Ishikawa (cell line): ENCODE data around the gene RPL36.

Experiments
- CEBPB ChIP-seq: IDR thresholded peaks from 2 replicates; pipeline ENCODE4 v1.6.1; 2012
- CREB1 ChIP-seq: IDR thresholded peaks from 2 replicates; pipeline ENCODE4 v1.6.1; 2012; ENCODE audit warnings: low read depth
- EGR1 ChIP-seq: IDR thresholded peaks from 2 replicates; pipeline ENCODE4 v1.6.1; 2012
- EP300 ChIP-seq: IDR thresholded peaks from 2 replicates; pipeline ENCODE4 v1.6.1; 2012; ENCODE audit warnings: borderline replicate concordance
- FOXM1 ChIP-seq: IDR thresholded peaks from 2 replicates; pipeline ENCODE4 v1.6.1; 2012; ENCODE audit warnings: low read depth, borderline replicate concordance
- MAX ChIP-seq: IDR thresholded peaks from 2 replicates; pipeline ENCODE4 v1.6.1; 2012
- NFIC ChIP-seq: IDR thresholded peaks from 2 replicates; pipeline ENCODE4 v1.6.1; 2012
- RAD21 ChIP-seq: IDR thresholded peaks from 2 replicates; pipeline ENCODE4 v1.6.1; 2012; ENCODE audit warnings: low read depth
- TAF1 ChIP-seq: IDR thresholded peaks from 2 replicates; pipeline ENCODE4 v1.6.1; 2012; ENCODE audit warnings: low read depth, mild to moderate bottlenecking
- TCF12 ChIP-seq: IDR thresholded peaks from 2 replicates; pipeline ENCODE4 v1.6.1; 2012; ENCODE audit warnings: low read depth
- TEAD4 ChIP-seq: IDR thresholded peaks from 2 replicates; pipeline ENCODE4 v1.6.1; 2012
- USF1 ChIP-seq: IDR thresholded peaks from 2 replicates; pipeline ENCODE4 v1.6.1; 2012
- YY1 ChIP-seq: IDR thresholded peaks from 2 replicates; pipeline ENCODE4 v1.6.1; 2012; ENCODE audit warnings: low read depth
- ZBTB7A ChIP-seq: IDR thresholded peaks from 2 replicates; pipeline ENCODE4 v1.6.1; 2012; ENCODE audit warnings: low read depth
- TF ChIP-seq, protein P1 (sequence below): IDR thresholded peaks from 2 replicates; pipeline ENCODE4 v1.6.1; 2012; ENCODE audit warnings: low read depth, mild to moderate bottlenecking

Gene RPL36

GRCh38 chr19:5644037-5644436 is 46.1 kb upstream of the RPL36 start:
- TF ChIP-seq NFIC (no peak), RAD21 (no peak), FOXM1 (no peak), EGR1 (no peak), TAF1 (no peak), CEBPB (no peak), EP300 (no peak), TEAD4 (no peak), MAX (no peak), USF1 (no peak), TCF12 (no peak), ZBTB7A (no peak), YY1 (no peak), CREB1 (no peak)
- TF ChIP-seq, protein P1, sequence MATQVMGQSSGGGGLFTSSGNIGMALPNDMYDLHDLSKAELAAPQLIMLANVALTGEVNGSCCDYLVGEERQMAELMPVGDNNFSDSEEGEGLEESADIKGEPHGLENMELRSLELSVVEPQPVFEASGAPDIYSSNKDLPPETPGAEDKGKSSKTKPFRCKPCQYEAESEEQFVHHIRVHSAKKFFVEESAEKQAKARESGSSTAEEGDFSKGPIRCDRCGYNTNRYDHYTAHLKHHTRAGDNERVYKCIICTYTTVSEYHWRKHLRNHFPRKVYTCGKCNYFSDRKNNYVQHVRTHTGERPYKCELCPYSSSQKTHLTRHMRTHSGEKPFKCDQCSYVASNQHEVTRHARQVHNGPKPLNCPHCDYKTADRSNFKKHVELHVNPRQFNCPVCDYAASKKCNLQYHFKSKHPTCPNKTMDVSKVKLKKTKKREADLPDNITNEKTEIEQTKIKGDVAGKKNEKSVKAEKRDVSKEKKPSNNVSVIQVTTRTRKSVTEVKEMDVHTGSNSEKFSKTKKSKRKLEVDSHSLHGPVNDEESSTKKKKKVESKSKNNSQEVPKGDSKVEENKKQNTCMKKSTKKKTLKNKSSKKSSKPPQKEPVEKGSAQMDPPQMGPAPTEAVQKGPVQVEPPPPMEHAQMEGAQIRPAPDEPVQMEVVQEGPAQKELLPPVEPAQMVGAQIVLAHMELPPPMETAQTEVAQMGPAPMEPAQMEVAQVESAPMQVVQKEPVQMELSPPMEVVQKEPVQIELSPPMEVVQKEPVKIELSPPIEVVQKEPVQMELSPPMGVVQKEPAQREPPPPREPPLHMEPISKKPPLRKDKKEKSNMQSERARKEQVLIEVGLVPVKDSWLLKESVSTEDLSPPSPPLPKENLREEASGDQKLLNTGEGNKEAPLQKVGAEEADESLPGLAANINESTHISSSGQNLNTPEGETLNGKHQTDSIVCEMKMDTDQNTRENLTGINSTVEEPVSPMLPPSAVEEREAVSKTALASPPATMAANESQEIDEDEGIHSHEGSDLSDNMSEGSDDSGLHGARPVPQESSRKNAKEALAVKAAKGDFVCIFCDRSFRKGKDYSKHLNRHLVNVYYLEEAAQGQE = no peak

DNA sequence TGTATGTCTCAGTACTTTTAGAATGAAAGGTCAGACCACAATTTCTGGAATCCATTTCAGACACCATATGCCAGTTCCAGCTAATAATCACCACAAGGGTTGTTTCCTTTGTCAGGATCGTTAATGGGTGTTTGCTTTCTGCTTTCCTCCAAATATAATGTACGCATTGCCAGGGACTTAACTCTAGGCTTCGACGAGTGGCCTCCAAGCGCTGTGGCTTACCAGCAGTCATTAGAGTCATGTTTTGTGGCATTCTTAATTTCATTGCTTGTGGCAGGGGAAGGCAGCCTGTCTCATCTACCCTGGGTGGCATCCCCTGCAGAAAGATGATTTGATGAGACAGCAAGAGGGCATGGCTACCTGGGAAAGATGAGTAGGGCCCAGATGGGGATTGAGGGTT is 44.7 kb upstream of the RPL36 start:
- TF ChIP-seq CREB1 (no peak), EP300 (no peak), MAX (no peak), TCF12 (no peak), TEAD4 (no peak), CEBPB (no peak), YY1 (no peak), NFIC (no peak), TAF1 (no peak), FOXM1 (no peak), EGR1 (no peak), ZBTB7A (no peak), USF1 (no peak), RAD21 (no peak)
- TF ChIP-seq, protein P1 = no peak

GRCh38 chr19:5646703-5647102 is 43.4 kb upstream of the RPL36 start:
- no peak for TF ChIP-seq RAD21
- no peak for TF ChIP-seq TCF12
- no peak for TF ChIP-seq USF1
- no peak for TF ChIP-seq FOXM1
- no peak for TF ChIP-seq CEBPB
- no peak for TF ChIP-seq EP300
- no peak for TF ChIP-seq EGR1
- TF ChIP-seq, protein P1 = no peak
- TF ChIP-seq CREB1 = no peak
- TF ChIP-seq TEAD4 = no peak
- no peak for TF ChIP-seq YY1
- TF ChIP-seq ZBTB7A = no peak
- no peak for TF ChIP-seq TAF1
- TF ChIP-seq MAX = no peak

DNA sequence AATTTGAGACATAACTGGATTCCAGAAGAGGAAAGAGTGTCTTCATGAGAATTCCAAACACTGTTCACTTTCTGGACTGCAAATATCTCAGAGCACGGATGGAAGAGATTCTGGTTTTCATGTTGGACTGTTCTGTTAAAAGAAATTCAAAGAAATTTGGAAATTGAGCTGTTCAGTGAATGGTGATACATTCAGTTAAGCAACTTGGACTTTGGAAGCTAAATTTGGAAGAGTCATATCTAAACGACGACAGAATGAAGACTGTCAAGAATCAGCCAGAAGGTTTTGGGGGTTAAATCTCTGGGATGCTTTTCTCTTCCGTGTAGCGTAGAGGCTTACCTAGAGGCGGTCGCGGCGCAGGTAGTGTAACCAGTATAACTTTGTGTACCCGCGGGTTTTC is 41.6 kb upstream of the RPL36 start:
- TF ChIP-seq TCF12 (no peak), TEAD4 (no peak), FOXM1 (no peak), TAF1 (no peak), EGR1 (no peak), ZBTB7A (no peak), RAD21 (no peak), CEBPB (no peak), CREB1 (no peak), MAX (no peak), EP300 (no peak), NFIC (no peak), YY1 (no peak), USF1 (no peak)
- TF ChIP-seq, protein P1 = no peak
